WTC11 (cell line): Measurements from ENCODE around the gene VEGFB. TPM values are rescaled to one million over a fixed set of nuclear protein-coding genes. Genes with fewer than 3 reads are reported as not detected.

Experiments
- ATAC-seq: fragments of 200-7000 bp; cut with Tn5 transposase; 2 replicates; pipeline ENCODE4 v1.10.0; 2021; ENCODE audit warnings: mild to moderate bottlenecking, moderate library complexity
- CTCF ChIA-PET: fragments of 300-600 bp; sonication (Branson Sonifier 250); formaldehyde crosslinking; loops from one replicate; lab custom pipeline; 2021; ENCODE audit warnings: antibody characterized with exemption; lab: Charles Lee
- POLR2A ChIA-PET: fragments of 350-600 bp; sonication (Branson Sonifier 250); formaldehyde crosslinking; loops from one replicate; lab custom pipeline; 2021; ENCODE audit warnings: antibody characterized with exemption; lab: Charles Lee
- DNase-seq: peaks from one replicate; pipeline ENCODE4 v3.0.0; 2021; ENCODE audit warnings: low spot score
- H3K27ac Mint-ChIP-seq: 2 replicates; pipeline ENCODE4 v1.8.0; 2021; ENCODE audit warnings: mixed read lengths
- H3K27me3 Mint-ChIP-seq: 2 replicates; pipeline ENCODE4 v1.8.0; 2021; ENCODE audit warnings: low read depth, mild to moderate bottlenecking, moderate library complexity, mixed read lengths
- H3K36me3 Mint-ChIP-seq: 2 replicates; pipeline ENCODE4 v1.8.0; 2021; ENCODE audit warnings: mixed read lengths
- H3K4me1 Mint-ChIP-seq: 2 replicates; pipeline ENCODE4 v1.8.0; 2022; ENCODE audit warnings: mixed read lengths
- H3K4me3 Mint-ChIP-seq: 2 replicates; pipeline ENCODE4 v1.8.0; 2021; ENCODE audit warnings: mild to moderate bottlenecking, moderate library complexity, mixed read lengths
- H3K9me3 Mint-ChIP-seq: 2 replicates; pipeline ENCODE4 v1.8.0; 2021; ENCODE audit warnings: mixed read lengths
- ATF2 ChIP-seq: sonication (generic); formaldehyde crosslinking; IDR thresholded peaks from 2 replicates; pipeline ENCODE4 v1.8.1; 2022; ENCODE audit warnings: low read depth, missing genetic modification reagents, borderline replicate concordance
- CTCF ChIP-seq: fragments of 200-600 bp; IDR thresholded peaks from 2 replicates; pipeline ENCODE4 v1.8.0; 2022; ENCODE audit warnings: antibody characterized with exemption
- E2F1 ChIP-seq: sonication (generic); formaldehyde crosslinking; IDR thresholded peaks from 2 replicates; pipeline ENCODE4 v1.8.0; 2022; ENCODE audit warnings: mild to moderate bottlenecking, missing genetic modification reagents
- ELF4 ChIP-seq: sonication (generic); formaldehyde crosslinking; IDR thresholded peaks from 2 replicates; pipeline ENCODE4 v1.8.1; 2022; ENCODE audit warnings: low read depth, mild to moderate bottlenecking, moderate library complexity, missing genetic modification reagents
- FOXP4 ChIP-seq: sonication (generic); formaldehyde crosslinking; IDR thresholded peaks from 2 replicates; pipeline ENCODE4 v1.8.0; 2022; ENCODE audit warnings: mild to moderate bottlenecking, missing genetic modification reagents
- GRHL2 ChIP-seq: fragments of 250-450 bp; sonication (Bioruptor Pico); IDR thresholded peaks from 2 replicates; pipeline ENCODE4 v1.8.0; 2022; ENCODE audit warnings: mild to moderate bottlenecking, moderate library complexity; ENCODE audit not compliant: insufficient replicate concordance, severe bottlenecking
- IRF1 ChIP-seq: sonication (generic); formaldehyde crosslinking; IDR thresholded peaks from 2 replicates; pipeline ENCODE4 v1.8.0; 2023; ENCODE audit warnings: missing genetic modification reagents
- IRF2 ChIP-seq: sonication (generic); formaldehyde crosslinking; IDR thresholded peaks from 2 replicates; pipeline ENCODE4 v1.8.0; 2022; ENCODE audit warnings: low read depth, missing genetic modification reagents, borderline replicate concordance
- KAT7 ChIP-seq: sonication (generic); formaldehyde crosslinking; IDR thresholded peaks from 2 replicates; pipeline ENCODE4 v1.8.1; 2023; ENCODE audit warnings: missing genetic modification reagents, mild to moderate bottlenecking, borderline replicate concordance
- RELA ChIP-seq: sonication (generic); formaldehyde crosslinking; IDR thresholded peaks from 2 replicates; pipeline ENCODE4 v1.8.1; 2022; ENCODE audit warnings: missing genetic modification reagents, mild to moderate bottlenecking, borderline replicate concordance
- RORB ChIP-seq: fragments of 250-450 bp; sonication (Bioruptor Pico); IDR thresholded peaks from 2 replicates; pipeline ENCODE4 v1.9.0; 2021; ENCODE audit warnings: mild to moderate bottlenecking
- SMAD3 ChIP-seq: sonication (generic); formaldehyde crosslinking; IDR thresholded peaks from 2 replicates; pipeline ENCODE4 v1.8.0; 2022; ENCODE audit warnings: missing genetic modification reagents, mild to moderate bottlenecking, borderline replicate concordance
- TP53 ChIP-seq: sonication (generic); formaldehyde crosslinking; IDR thresholded peaks from 2 replicates; pipeline ENCODE4 v1.8.1; 2023; ENCODE audit warnings: mild to moderate bottlenecking, missing genetic modification reagents
- ZNF121 ChIP-seq: sonication (generic); formaldehyde crosslinking; IDR thresholded peaks from 2 replicates; pipeline ENCODE4 v1.8.0; 2023; ENCODE audit warnings: missing genetic modification reagents
- ZNF232 ChIP-seq: sonication (generic); formaldehyde crosslinking; IDR thresholded peaks from 2 replicates; pipeline ENCODE4 v1.8.0; 2022; ENCODE audit warnings: mild to moderate bottlenecking, missing genetic modification reagents
- ZNF532 ChIP-seq: fragments of 250-450 bp; sonication (Bioruptor Pico); IDR thresholded peaks from 2 replicates; pipeline ENCODE4 v1.9.0; 2021; ENCODE audit warnings: mild to moderate bottlenecking, borderline replicate concordance
- ZSCAN18 ChIP-seq: fragments of 250-450 bp; sonication (Bioruptor Pico); IDR thresholded peaks from 2 replicates; pipeline ENCODE4 v2.1.2; 2022; ENCODE audit warnings: mild to moderate bottlenecking, moderate library complexity
- total RNA-seq: library from RNA; stranded (reverse); gene quantifications from 3 replicates; pipeline ENCODE4 v1.2.3, GENCODE V29; 2021

Gene VEGFB
- total RNA-seq, 1 experiment from 2014 or later: 51.7 TPM

- ATAC-seq: no peak
- no peaks in the 10 kb centered on the region for H3K9me3 Mint-ChIP-seq
- DNase-seq: no peak
- POLR2A ChIA-PET: no interaction called here
- no peaks in the 10 kb centered on the region for H3K27me3 Mint-ChIP-seq
- H3K4me3 Mint-ChIP-seq: peak overlapping the region; percentile 88
- TF ChIP-seq IRF2 (CRISPR knock-in tag) (no peak), GRHL2 (no peak), RORB (CRISPR knock-in tag) (no peak), SMAD3 (CRISPR knock-in tag) (no peak), FOXP4 (no peak), ZNF532 (CRISPR knock-in tag) (no peak), RELA (CRISPR knock-in tag) (no peak), CTCF (no peak), ZSCAN18 (CRISPR knock-in tag) (no peak), ATF2 (CRISPR knock-in tag) (no peak), E2F1 (CRISPR knock-in tag) (no peak), ELF4 (no peak), KAT7 (no peak), ZNF232 (CRISPR knock-in tag) (no peak), TP53 (CRISPR knock-in tag) (no peak), ZNF121 (CRISPR knock-in tag) (no peak), IRF1 (CRISPR knock-in tag) (no peak)
- peaks cover 15% of the 10 kb centered on the region for H3K36me3 Mint-ChIP-seq
- H3K4me1 Mint-ChIP-seq: peaks cover 35% of the 10 kb centered on the region
- H3K27ac Mint-ChIP-seq: peak overlapping the region; percentile 100
- CTCF ChIA-PET: interaction anchor here (1.0 kb wide), 1 partner anchor 36 kb away, joined by 3 read pairs; no protein-coding TSS in a partner anchor
Observed at GRCh38 chr11:64239662-64240434, 5.5 kb downstream of the VEGFB start.
